ENCODE measurements around the gene CSPG5.

The CSPG5 gene, protein sequence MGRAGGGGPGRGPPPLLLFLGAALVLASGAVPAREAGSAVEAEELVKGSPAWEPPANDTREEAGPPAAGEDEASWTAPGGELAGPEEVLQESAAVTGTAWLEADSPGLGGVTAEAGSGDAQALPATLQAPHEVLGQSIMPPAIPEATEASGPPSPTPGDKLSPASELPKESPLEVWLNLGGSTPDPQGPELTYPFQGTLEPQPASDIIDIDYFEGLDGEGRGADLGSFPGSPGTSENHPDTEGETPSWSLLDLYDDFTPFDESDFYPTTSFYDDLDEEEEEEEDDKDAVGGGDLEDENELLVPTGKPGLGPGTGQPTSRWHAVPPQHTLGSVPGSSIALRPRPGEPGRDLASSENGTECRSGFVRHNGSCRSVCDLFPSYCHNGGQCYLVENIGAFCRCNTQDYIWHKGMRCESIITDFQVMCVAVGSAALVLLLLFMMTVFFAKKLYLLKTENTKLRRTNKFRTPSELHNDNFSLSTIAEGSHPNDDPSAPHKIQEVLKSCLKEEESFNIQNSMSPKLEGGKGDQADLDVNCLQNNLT

DNA sequence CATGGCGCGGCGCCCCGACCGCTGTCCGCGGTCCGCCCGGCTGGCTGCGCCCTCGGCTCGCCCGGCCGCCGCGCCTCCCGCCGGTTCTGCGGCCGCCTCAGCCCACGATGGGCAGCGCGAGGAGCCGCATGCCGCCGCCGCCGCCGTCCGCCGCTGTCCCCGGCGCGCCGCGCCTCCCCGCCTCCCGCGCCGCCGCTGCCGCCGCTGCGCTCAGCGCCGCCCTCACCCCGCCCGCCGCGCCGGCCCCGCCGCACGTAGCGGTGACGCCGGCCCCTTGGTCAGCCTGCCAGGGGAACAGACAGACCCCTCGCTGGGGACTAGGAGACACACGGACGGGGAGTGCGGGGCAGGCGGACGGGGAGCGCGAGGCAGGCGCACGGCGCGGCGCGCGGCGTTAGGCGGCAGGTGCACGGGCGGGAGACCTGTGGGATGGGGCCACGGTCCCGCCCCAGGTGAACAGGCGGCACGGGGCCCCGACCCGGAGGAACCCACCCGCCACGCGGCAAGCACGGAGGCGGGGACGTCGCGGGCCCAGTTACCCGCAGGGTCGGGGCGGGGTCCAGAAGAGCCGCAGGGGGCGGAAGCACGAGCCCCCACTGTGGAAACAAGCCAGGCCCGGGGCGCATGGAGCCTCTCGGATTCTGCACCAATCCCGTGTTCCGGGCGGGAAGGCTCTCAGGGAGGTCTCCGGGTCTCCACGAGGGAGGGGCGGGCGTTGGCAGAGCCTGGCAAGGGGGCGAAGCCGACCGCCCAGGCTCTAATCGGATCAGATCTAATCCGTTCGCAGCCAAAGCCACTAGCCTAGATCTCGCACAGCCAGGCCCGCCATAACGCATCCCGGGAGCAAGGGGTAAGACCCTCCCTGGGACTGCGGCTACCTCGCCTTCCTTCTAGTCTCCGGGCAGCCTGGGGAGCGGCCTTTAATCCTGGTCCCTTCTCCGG, at the start of gene CSPG5:
Gene CSPG5 (minus strand): TSS at position 175 of the 942 bp plus-strand sequence. CDS start 172 bp downstream, at position 3.
- DNase-seq (ENCODE audit: low read depth in 2 of 2) = peak in 1 of 2 donors; percentile 19

DNA sequence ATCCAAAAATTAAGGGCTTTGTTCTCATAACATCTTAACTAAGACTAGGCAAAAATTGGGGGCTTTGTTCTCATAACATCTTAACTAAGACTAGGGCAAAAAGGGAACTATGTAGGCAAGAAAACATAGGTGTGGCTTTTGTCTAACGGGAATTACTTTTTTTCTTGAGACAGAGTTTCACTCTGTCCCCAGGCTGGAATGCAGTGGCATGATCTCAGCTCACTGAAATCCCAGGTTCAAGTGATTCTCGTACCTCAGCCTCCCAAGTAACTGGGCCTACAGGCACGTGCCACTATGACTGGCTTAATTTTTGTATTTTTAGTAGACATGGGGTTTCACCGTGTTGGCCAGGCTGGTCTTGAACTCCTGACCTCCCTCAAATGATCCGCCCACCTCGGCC, 49.8 kb upstream of the CSPG5 start:
- DNase-seq (ENCODE audit: low read depth in 2 of 2) = no peak

DNA sequence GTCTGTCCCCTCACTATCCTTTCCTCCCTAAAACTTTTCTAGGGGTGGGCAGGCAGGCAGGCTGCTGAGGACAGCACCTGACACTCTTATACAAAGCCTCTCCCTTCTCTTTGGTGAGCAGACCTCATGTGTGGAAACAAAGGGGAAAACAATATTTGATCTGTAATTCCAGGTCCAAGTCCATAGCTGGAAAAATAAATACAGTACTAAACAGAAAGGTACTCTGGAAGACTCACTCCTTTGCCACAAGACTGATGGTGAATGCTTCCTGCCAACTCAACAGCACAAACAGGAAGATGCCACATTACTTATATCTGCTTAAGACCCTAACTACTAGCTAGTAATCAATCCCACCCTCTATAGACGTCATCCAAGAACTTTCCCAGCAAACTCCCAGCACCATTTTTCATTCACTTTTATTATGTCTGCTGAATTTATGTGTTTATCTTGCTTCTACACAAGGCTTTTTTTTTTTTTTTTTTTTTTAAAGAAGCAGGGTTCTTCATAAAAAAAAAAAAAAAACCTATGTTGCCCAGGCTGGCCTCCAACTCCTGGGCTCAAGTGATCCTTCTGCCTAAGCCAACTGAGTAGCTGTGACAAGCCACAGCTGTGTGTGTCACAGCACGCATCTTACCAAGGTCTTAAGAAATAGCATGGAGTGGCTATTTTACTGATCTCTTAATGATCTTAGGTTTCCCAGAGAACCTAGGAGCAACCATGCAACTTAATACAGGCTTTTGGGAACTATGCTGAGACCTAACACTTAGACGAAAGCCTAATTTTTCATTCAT, 44.2 kb upstream of the CSPG5 start:
- no peak for DNase-seq (ENCODE audit: low read depth in 2 of 2)

DNA sequence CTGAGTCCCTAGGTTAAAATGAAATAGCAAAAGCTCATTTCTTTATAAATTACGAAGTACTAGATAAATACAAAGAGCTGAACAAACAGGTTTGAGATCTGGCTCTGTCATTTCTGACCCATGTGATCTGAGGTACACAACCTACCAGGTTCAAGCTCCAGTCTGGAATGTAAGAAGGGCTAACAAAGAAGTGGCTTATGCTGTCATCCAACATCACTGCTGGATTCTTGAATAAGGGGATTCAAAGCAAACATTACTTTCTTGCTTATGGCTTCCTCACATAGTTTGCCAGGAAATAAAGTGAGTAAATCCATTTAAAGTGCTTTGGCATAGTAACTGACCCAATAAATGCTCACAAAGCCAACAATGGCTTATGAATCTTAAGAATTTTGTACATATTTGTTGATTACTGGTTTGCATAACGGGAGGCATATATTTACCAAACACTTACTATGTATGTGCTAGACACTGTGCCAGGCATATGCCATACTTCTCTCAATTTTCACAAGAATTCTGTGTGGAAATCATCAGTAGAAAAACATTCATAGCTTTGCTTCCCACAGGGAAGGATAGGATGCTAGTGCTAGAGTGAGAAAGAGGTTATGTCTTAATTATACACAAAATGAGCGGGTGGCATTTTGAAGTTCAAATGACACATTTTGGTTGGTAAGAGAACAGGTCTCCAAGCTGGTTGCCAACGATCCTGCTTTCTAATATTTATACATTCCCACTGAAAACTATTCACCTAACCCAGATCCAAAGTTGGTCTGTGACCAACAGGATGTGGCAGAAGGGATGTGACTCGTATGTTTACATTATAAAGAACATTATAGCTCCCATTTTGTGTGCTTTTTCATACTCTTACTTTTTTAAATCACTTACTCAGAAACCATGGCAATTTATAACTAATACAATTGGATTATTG, 38.7 kb upstream of the CSPG5 start:
- no peak for DNase-seq (ENCODE audit: low read depth in 2 of 2)

DNA sequence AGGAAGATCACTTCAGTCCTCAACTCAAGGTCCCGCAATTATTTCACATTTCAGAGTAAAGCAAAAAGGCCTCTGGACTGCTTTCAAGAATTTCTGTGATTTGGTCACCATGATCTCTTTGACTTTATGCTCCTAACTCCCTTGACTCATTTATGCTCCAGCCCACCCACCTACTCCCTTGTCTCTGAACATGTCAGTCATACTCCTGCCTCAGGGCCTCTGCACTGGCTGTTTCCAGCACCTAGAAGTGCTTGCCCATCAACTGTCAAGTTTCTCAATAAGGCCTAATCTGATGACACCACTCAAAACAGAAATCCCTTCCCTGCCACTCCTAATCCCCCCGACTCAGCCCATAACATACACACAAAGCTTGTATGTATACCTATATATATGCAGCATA, 36.1 kb upstream of the CSPG5 start:
- no peak for DNase-seq (ENCODE audit: low read depth in 2 of 2)

DNA sequence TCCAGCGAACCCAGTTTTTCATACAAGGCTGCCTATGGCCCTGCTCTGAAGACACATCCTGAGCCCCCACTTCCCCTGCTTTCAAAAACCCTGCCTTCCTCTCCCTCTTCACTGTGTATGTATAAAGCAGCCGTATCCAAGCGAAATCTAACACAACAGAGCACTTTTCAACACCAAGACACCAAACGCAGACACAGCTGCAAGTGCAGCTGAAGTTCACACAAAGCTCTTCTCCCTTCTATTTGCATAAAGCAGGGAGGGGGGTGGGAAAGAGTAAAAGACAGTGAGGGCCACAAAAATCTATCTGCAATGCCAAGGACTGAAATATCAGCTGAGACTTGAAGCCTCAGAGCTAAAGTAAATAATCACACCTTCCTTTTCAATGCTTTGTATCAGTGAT, 35.1 kb upstream of the CSPG5 start:
- DNase-seq (ENCODE audit: low read depth in 2 of 2) = no peak

DNA sequence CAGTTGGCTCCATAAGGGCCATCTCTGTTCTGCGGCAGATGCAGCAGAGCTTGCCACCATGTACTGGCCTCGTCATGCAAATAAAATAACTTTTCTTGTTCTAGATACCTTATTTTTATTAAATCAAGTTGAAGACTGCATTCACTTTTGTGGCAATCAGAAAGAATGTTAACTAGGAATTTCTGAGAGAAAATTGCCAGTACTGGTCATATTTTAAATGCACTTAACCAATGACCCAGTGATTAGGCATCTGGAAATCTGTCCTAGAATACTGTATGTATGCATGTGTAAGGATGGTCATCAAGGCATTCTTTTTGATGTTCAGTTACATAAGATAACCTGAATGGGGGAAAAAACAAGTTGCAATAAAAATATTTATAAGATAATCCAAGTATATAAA, 34.2 kb upstream of the CSPG5 start:
- no peak for DNase-seq (ENCODE audit: low read depth in 2 of 2)

DNA sequence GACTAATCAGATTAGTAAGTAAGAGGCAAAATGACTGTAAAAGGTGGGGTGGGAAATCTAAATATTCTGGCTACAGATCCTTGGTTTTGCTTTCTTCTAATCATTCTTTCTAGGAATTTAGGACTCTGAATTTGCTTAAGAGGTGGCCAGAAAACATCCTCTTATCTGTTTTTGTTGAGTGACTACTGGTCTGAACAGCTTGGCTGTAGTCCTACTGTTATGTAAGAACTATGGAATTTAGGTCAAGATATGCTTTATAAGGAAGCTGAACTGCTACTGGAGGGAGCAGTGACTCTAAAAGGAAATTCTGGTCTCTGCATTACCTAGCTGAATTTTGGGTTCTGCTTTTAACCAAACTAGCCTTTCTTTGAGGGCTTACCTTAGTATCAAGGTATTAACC, 33.5 kb upstream of the CSPG5 start:
- no peak for DNase-seq (ENCODE audit: low read depth in 2 of 2)

DNA sequence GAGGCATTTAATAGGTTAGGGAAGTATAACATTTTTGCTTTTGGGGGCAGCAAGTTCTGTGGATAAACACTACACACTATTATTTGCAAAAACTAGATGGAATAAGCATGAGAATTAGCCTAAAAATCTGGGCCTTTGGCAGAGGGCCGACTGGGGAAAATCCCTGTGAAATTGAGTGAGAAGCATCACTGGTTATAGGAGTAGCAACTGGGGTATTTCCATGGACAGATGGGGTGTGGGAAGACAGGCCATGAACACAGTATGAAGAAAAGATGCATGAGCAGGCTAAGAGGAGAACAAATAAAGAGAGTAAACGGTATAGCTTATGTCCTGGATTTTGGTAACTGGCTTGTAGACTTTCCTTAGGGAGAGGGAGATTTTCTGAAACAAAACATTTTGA, 32.9 kb upstream of the CSPG5 start:
- DNase-seq (ENCODE audit: low read depth in 2 of 2) = no peak

DNA sequence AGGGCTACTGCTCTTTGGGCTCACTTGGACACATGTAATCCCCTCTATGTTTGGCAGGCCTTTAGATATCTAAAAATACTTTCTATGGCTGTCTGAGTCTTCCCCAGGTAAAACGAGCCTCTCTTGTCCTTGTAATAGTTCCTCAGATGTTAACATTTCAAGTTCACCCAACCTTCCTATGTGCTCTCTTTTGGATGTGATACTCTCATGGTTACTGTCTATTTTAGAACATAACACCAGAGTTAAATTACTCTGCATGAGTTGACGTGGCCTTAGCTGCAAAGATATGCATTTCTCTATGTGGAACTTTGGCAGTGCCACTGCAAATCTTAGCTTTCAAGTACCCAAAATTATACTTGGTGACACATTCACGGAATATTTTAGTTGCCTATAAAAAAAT, 31.9 kb upstream of the CSPG5 start:
- no peak for DNase-seq (ENCODE audit: low read depth in 2 of 2)

DNA sequence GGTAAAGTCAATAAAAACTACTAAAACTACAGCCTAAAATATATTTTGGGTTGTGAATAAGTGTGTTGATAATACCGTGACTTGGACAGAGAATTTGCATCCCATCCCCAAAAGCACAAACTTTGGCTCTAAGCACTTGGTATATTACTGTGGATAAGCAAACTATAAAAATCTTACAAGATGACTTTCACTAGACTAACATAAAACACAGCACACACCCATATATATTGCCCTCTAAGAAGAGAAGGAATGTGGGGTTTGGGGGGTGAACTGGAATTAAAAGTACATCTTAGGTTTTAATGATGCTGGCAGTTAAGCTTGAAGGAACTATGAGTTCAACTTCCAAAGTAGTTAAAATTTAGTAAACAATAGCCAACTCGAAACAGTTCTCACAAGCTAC, 28.7 kb upstream of the CSPG5 start:
- no peak for DNase-seq (ENCODE audit: low read depth in 2 of 2)

DNA sequence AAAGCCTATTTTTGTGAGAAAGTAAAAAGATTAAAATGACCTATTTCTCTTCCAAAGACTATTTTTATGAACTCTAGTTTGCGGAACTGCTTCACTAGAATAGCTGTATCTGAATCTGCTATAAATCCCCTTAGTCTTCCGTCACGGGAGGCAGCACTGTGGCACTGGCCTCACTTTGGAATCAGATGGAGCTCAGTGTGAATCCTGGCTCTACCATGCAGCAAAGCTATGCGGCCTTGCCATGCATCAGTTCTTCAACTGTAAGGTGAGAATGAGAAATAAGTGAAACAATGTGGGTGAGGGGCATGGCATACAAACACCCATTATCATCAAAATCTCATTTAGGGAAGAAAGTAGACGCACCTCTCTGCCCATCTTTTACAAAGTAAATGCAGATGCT, 27.5 kb upstream of the CSPG5 start:
- DNase-seq (ENCODE audit: low read depth in 2 of 2) = no peak

DNA sequence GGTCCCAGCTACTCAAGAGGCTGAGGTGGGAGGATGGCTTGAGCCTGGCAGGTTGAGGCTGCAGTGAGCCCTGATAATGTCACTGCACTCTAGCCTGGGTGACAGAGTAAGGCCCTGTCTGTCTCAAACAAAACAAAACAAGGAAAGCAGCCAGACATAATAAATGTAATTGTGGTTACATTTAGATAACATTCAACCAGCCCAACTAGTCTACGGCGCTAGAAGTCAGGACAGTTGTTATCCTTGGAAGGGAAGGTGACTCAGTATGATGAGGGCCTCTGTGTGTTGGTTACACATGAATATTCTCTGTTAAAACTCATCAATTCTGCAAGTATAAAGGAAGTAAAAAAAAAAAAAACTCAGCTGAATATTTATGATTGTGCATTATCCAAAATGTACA, 27.0 kb upstream of the CSPG5 start:
- DNase-seq (ENCODE audit: low read depth in 2 of 2) = no peak

DNA sequence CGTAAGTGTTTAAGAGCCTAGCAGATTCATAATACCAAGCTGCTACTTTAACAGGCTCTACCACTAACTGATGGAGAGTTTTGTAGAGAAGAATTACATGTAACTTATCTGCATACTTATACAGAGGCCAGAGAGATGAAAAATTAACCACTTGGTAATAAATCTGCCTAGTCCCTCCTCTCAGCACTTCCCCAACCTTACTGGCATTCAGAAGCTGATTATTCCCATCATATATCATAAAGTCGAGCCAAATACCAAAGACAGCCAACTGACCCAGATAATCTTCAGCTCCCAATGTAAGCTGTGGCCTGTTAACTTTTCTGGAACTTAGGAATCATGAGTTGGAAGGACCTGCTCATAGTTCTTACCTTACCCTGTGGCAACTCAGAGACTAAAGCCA, 25.5 kb upstream of the CSPG5 start:
- DNase-seq (ENCODE audit: low read depth in 2 of 2) = no peak

DNA sequence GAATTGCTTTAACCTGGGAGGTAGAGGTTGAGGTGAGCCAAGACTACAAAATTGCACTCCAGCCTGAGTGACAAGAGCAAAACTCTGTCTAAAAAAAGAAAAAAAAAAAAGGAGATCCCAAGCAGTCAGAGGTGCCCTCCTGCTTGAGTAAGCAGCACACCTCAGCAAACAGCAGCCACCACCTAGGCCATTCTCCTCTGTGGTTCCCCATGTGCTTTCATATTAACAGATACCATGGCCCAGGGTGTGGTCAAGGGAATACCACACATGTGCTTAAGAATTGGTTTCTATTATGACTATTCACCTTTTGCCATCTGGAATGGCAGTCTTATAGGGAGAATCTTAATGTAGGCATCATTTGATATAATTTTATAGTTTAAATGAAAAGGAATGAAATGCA, 24.7 kb upstream of the CSPG5 start:
- DNase-seq (ENCODE audit: low read depth in 2 of 2) = no peak

DNA sequence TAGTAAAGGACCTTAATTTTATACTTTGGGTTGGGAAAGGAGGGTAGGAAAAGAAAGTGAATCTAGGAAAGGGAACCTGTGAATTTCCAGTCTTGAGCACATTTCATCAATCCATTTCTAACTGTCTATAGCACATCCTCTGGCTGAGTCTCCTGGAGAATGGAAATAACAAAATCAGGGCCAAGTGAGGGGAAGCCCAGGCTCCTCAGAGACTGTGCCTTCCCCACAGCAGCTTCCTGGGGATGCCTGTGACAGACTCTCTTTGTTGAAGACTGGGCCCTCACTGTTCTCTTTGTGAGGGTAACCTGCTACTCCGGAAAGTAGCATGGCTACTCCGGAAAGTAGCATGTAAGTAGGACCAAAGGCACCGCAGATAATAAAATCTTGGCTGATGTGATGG, 22.6 kb upstream of the CSPG5 start:
- no peak for DNase-seq (ENCODE audit: low read depth in 2 of 2)

DNA sequence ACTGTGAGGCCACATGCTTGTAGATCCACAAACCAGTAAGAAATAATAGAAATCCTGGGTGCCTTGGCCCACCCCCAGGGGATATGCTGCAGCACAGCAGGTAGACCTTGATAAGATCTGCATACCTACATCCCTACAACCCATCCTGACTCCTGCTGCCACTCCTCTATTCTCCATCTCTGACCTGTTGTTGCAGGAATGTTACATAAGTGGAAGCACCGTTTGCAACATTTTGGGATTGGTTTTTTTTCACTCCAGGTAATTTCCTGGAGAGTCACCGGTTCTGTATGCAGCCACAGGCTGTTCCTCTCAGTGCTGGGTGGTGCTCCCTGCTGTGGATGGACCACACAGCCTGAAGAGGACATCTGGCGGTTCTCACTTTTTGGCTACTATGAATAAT, 16.1 kb upstream of the CSPG5 start:
- no peak for DNase-seq (ENCODE audit: low read depth in 2 of 2)

DNA sequence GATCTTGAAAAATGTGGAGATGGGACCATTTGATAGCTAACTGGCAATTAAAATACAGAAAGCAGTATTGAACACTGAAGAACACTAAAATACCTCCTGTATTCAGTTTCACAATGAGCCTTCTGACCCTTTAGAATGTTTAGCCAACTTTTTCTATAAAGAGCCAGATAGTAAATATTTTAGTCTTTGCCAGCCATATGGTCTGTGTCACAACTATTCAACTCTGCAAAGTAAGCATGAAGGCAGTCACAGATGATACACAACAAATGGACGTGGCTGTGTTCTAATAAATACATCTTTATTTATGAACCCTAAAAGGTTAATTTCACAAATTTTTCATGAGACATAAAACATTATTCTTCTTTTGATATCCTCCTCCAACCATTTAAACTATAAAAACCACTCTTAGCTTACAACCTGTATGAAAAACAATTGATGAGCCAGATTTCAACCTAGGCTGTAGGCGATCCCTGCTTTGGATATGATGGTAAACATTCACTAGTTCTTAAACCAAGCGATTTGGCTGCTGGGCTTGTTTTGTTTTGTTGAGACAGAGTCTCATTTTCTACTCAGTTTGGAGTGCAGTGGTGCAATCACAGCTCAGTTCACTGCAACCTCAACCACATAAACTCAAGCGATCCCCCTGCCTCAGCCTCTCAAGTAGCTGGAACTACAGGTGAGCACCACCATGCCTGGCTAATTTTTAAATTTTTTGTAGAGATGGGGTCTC, 13.6 kb upstream of the CSPG5 start:
- no peak for DNase-seq (ENCODE audit: low read depth in 2 of 2)

DNA sequence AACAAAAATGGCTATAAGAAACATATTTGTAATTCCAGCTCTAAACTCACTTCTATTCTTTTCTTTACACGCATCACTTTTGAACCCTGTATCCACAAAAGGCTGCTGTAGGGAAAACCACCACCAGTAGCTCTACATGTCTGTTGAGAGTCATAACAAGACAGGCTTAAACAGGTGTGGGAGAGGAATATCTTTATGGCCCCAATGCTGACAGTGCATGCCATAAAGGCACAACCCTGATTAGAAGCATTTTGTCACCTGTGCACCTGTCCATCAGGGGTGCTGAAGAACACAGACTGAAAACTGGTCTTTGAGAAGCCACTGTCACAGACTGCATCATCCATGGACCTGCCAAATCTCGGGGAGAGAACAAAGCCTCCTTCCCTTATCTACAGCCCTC, 11.6 kb upstream of the CSPG5 start:
- DNase-seq (ENCODE audit: low read depth in 2 of 2) = no peak

DNA sequence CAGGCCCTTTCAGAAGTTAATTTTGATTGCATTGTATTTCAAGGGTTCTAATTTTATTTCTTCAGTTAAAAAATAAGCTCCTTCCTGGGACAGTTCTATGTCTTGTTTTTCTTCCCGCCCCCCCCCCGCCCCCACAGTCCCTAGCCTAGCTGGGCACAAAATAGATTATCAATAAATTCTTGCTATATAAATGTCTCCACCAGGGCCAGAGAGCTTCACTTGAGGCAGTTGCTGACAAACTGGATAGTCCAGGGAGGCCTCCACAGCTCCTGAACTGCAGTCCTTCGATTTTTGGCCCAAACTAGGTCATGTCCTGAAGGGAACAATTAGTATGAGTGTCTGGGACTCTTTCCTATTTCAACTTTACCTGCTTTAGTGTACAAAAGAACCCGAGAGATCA, 9.9 kb upstream of the CSPG5 start:
- DNase-seq (ENCODE audit: low read depth in 2 of 2) = no peak

All from activated CD4-positive, alpha-beta T cell treated with anti-CD3 and anti-CD28 coated beads for 24 hours (primary cell).